B cell (primary cell): ENCODE measurements around the gene DAD1.

ENCODE experiments used
- CTCF ChIP-seq: fragments of 200-600 bp; IDR thresholded peaks from one replicate; pipeline ENCODE4 v1.8.0; 2022; ENCODE audit warnings: antibody characterized with exemption, mild to moderate bottlenecking
- EZH2 ChIP-seq: IDR thresholded peaks from 2 replicates; pipeline ENCODE4 v1.6.1; 2012; ENCODE audit warnings: borderline replicate concordance, low read depth, mild to moderate bottlenecking, moderate library complexity, low read length; ENCODE audit not compliant: insufficient read depth, poor library complexity, severe bottlenecking

DNA sequence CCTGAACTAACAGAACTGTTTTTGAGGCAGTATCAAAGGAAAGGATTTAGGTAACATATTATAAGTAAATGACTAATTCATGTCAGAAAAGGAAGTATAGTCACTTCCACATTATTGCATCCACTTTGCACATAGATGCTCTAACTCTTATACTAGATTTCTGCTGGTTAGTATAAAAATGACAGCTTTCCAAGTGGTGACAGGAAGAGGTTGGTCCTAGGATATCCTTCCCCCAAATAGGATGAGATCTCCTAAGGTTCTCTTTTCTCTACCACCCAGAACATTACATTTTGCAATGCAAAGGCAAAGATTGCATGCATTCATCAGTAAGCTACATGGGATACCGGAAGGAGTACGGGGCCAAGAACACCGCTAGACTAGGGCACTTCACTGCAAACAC lies 15.2 kb downstream of the DAD1 start:
- TF ChIP-seq CTCF (no peak), EZH2 (no peak)
